ENCODE data around the gene AOPEP.

Gene AOPEP

GRCh38 chr9:94794476-94795167, 68.1 kb downstream of the AOPEP start:
- TF ChIP-seq CREB1 (IDR thresholded peaks at IDR 0.05; ENCODE audit: low read depth), result no peak
- no peak for TF ChIP-seq MAX (IDR thresholded peaks at IDR 0.05)
- TF ChIP-seq, protein P1, sequence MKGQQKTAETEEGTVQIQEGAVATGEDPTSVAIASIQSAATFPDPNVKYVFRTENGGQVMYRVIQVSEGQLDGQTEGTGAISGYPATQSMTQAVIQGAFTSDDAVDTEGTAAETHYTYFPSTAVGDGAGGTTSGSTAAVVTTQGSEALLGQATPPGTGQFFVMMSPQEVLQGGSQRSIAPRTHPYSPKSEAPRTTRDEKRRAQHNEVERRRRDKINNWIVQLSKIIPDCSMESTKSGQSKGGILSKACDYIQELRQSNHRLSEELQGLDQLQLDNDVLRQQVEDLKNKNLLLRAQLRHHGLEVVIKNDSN (IDR thresholded peaks at IDR 0.05), result no peak
- no peak for TF ChIP-seq TAF1 (IDR thresholded peaks at IDR 0.05; ENCODE audit: low read depth)
- TF ChIP-seq, protein P2, sequence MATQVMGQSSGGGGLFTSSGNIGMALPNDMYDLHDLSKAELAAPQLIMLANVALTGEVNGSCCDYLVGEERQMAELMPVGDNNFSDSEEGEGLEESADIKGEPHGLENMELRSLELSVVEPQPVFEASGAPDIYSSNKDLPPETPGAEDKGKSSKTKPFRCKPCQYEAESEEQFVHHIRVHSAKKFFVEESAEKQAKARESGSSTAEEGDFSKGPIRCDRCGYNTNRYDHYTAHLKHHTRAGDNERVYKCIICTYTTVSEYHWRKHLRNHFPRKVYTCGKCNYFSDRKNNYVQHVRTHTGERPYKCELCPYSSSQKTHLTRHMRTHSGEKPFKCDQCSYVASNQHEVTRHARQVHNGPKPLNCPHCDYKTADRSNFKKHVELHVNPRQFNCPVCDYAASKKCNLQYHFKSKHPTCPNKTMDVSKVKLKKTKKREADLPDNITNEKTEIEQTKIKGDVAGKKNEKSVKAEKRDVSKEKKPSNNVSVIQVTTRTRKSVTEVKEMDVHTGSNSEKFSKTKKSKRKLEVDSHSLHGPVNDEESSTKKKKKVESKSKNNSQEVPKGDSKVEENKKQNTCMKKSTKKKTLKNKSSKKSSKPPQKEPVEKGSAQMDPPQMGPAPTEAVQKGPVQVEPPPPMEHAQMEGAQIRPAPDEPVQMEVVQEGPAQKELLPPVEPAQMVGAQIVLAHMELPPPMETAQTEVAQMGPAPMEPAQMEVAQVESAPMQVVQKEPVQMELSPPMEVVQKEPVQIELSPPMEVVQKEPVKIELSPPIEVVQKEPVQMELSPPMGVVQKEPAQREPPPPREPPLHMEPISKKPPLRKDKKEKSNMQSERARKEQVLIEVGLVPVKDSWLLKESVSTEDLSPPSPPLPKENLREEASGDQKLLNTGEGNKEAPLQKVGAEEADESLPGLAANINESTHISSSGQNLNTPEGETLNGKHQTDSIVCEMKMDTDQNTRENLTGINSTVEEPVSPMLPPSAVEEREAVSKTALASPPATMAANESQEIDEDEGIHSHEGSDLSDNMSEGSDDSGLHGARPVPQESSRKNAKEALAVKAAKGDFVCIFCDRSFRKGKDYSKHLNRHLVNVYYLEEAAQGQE (IDR thresholded peaks at IDR 0.05; ENCODE audit: low read depth), result no peak
- TF ChIP-seq EP300 (IDR thresholded peaks at IDR 0.05; ENCODE audit: borderline replicate concordance), result no peak
- TF ChIP-seq FOXM1 (IDR thresholded peaks at IDR 0.05; ENCODE audit: borderline replicate concordance, low read depth), result no peak
- no peak for TF ChIP-seq NFIC (IDR thresholded peaks at IDR 0.05)
- no peak for TF ChIP-seq ZBTB7A (IDR thresholded peaks at IDR 0.05; ENCODE audit: low read depth)
- TF ChIP-seq YY1 (IDR thresholded peaks at IDR 0.05; ENCODE audit: low read depth), result no peak
- TF ChIP-seq CEBPB (IDR thresholded peaks at IDR 0.05), result no peak
- no peak for TF ChIP-seq RAD21 (IDR thresholded peaks at IDR 0.05; ENCODE audit: low read depth)
- no peak for TF ChIP-seq TEAD4 (IDR thresholded peaks at IDR 0.05)
- TF ChIP-seq TCF12 (IDR thresholded peaks at IDR 0.05; ENCODE audit: low read depth), result no peak

- TF ChIP-seq, protein P2 (IDR thresholded peaks at IDR 0.05; ENCODE audit: low read depth), result no peak
Observed at GRCh38 chr9:94796687-94797086, 70.2 kb downstream of the AOPEP start.

DNA sequence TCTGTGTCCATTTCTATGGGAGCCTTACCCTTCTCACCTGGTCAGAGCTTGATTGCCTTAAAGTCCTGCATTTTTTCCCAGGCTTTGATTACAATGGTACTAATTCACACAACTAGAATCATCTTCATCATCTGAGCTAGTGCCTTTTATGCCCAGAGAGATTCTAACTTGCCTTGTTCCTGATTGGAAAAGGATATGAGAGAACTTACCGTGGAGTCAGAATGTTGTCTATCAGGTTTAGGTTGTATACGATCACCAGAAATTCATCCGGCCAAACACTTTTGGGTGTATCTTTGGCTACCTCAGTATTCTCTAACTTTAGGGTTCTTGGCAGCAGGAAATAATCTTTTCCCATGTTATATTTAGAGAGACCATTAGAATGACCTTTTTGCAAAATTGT, 71.7 kb downstream of the AOPEP start:
- TF ChIP-seq MAX (IDR thresholded peaks at IDR 0.05) (no peak), CREB1 (IDR thresholded peaks at IDR 0.05; ENCODE audit: low read depth) (no peak), FOXM1 (IDR thresholded peaks at IDR 0.05; ENCODE audit: borderline replicate concordance, low read depth) (no peak), TEAD4 (IDR thresholded peaks at IDR 0.05) (no peak), EP300 (IDR thresholded peaks at IDR 0.05; ENCODE audit: borderline replicate concordance) (no peak), TCF12 (IDR thresholded peaks at IDR 0.05; ENCODE audit: low read depth) (no peak), TAF1 (IDR thresholded peaks at IDR 0.05; ENCODE audit: low read depth) (no peak), NFIC (IDR thresholded peaks at IDR 0.05) (no peak), CEBPB (IDR thresholded peaks at IDR 0.05) (no peak), YY1 (IDR thresholded peaks at IDR 0.05; ENCODE audit: low read depth) (no peak), RAD21 (IDR thresholded peaks at IDR 0.05; ENCODE audit: low read depth) (no peak), EGR1 (IDR thresholded peaks at IDR 0.05) (no peak), ZBTB7A (IDR thresholded peaks at IDR 0.05; ENCODE audit: low read depth) (no peak)
- TF ChIP-seq, protein P2 (IDR thresholded peaks at IDR 0.05; ENCODE audit: low read depth), result no peak
- TF ChIP-seq, protein P1 (IDR thresholded peaks at IDR 0.05), result no peak

GRCh38 chr9:94798708-94799107, 72.2 kb downstream of the AOPEP start:
- TF ChIP-seq NFIC (IDR thresholded peaks at IDR 0.05) (no peak), MAX (IDR thresholded peaks at IDR 0.05) (no peak), TAF1 (IDR thresholded peaks at IDR 0.05; ENCODE audit: low read depth) (no peak), ZBTB7A (IDR thresholded peaks at IDR 0.05; ENCODE audit: low read depth) (no peak), RAD21 (IDR thresholded peaks at IDR 0.05; ENCODE audit: low read depth) (no peak), TCF12 (IDR thresholded peaks at IDR 0.05; ENCODE audit: low read depth) (no peak), EGR1 (IDR thresholded peaks at IDR 0.05) (no peak), CEBPB (IDR thresholded peaks at IDR 0.05) (no peak), EP300 (IDR thresholded peaks at IDR 0.05; ENCODE audit: borderline replicate concordance) (no peak), YY1 (IDR thresholded peaks at IDR 0.05; ENCODE audit: low read depth) (no peak), TEAD4 (IDR thresholded peaks at IDR 0.05) (no peak), CREB1 (IDR thresholded peaks at IDR 0.05; ENCODE audit: low read depth) (no peak), FOXM1 (IDR thresholded peaks at IDR 0.05; ENCODE audit: borderline replicate concordance, low read depth) (no peak)
- TF ChIP-seq, protein P1 (IDR thresholded peaks at IDR 0.05), result no peak
- TF ChIP-seq, protein P2 (IDR thresholded peaks at IDR 0.05; ENCODE audit: low read depth), result no peak
